Measurements from ENCODE around the gene PGBD5.

PGBD5 gene

GRCh38 chr1:230266456-230266855 is 159.7 kb downstream of the PGBD5 start:
- no peak overlapping the region for H3K27ac ChIP-seq
- TF ChIP-seq CTCF (IDR thresholded peaks at IDR 0.05), result no peak
- TF ChIP-seq ZFX (IDR thresholded peaks at IDR 0.05; ENCODE audit: borderline replicate concordance), result no peak

GRCh38 chr1:230265200-230266115 is 160.7 kb downstream of the PGBD5 start:
- H3K27ac ChIP-seq, result no peak overlapping the region
- TF ChIP-seq CTCF (IDR thresholded peaks at IDR 0.05) (no peak), ZFX (IDR thresholded peaks at IDR 0.05; ENCODE audit: borderline replicate concordance) (no peak)

Data from 22Rv1 (cell line).